HG03439 (cell line): ENCODE measurements around the gene FAM118A.
"Not testable (repeated sequence)": the region's sequence is repeated elsewhere in the genome, so short reads cannot be mapped to it uniquely, and the experiment has no call there.

ENCODE experiments used
- ATAC-seq: cut with Tn5 transposase; IDR thresholded peaks from one replicate; pipeline ENCODE4 v1.9.1; 2021; ENCODE audit warnings: mild to moderate bottlenecking, moderate library complexity; ENCODE audit not compliant: unreplicated experiment

FAM118A gene

GRCh38 chr22:45309422-45310227, at the start of gene FAM118A:
Gene FAM118A, plus strand, starts transcription at chr22:45309934. Its CDS starts 12,446 bp downstream, at chr22:45322380.
- peak; percentile 78 for ATAC-seq

GRCh38 chr22:45260395-45260759, 49.4 kb upstream of the FAM118A start:
- not testable (repeated sequence) for ATAC-seq

GRCh38 chr22:45261407-45262088, 48.2 kb upstream of the FAM118A start:
- ATAC-seq, result no peak

- no peak for ATAC-seq
Observed at GRCh38 chr22:45262195-45262930, 47.4 kb upstream of the FAM118A start.

GRCh38 chr22:45262931-45263462, 46.7 kb upstream of the FAM118A start:
- ATAC-seq, result peak; percentile 38

- peak; percentile 71 for ATAC-seq
Observed at GRCh38 chr22:45263463-45264269, 46.1 kb upstream of the FAM118A start.

- ATAC-seq, result no peak
Observed at GRCh38 chr22:45265535-45265934, 44.2 kb upstream of the FAM118A start.

- ATAC-seq, result no peak
Observed at GRCh38 chr22:45268167-45268957, 41.4 kb upstream of the FAM118A start.

- peak; percentile 73 for ATAC-seq
Observed at GRCh38 chr22:45268958-45269844, 40.5 kb upstream of the FAM118A start.

GRCh38 chr22:45270095-45271020, 39.4 kb upstream of the FAM118A start:
- ATAC-seq, result no peak

GRCh38 chr22:45271667-45272201, 38.0 kb upstream of the FAM118A start:
- ATAC-seq, result no peak

GRCh38 chr22:45272498-45272897, 37.2 kb upstream of the FAM118A start:
- no peak for ATAC-seq

GRCh38 chr22:45273452-45274075, 36.2 kb upstream of the FAM118A start:
- no peak for ATAC-seq

GRCh38 chr22:45276507-45277105, 33.1 kb upstream of the FAM118A start:
- ATAC-seq, result no peak

GRCh38 chr22:45277720-45278119, 32.0 kb upstream of the FAM118A start:
- ATAC-seq, result not testable (repeated sequence)

- ATAC-seq, result no peak
Observed at GRCh38 chr22:45278125-45278524, 31.6 kb upstream of the FAM118A start.
